GM19468 (cell line): Measurements from ENCODE around the gene UGT1A4.

Experiments used
- ATAC-seq: cut with Tn5 transposase; IDR thresholded peaks from one replicate; pipeline ENCODE4 v1.9.1; 2021; ENCODE audit warnings: mild to moderate bottlenecking, moderate library complexity, moderate number of reproducible peaks; ENCODE audit not compliant: unreplicated experiment; ENCODE audit errors: extremely low read depth

The UGT1A4 gene

DNA sequence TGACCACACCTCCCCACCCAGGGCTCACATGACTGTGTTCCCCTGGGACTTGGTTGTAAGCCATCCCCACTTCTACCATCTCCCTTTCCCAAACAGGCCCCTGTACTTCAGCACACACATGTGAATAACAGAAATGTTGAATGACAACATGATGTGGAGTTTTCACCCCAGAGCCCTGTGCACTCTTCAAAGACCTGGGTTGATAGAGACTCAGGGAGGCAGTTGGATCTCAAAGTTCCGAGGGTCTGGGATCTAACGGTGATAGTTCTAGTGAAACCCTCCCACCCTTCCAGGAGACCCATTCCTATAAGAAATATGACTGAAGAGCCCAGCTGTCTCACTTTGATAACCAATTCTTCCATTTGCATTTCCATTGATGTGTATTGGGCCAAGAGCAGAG, 59.5 kb downstream of the UGT1A4 start, which contains the start of gene MROH2A:
Gene MROH2A (plus strand): TSS at position 301 of the 400 bp plus-strand sequence. CDS start 1,029 bp downstream, outside the sequence.
- no peak for ATAC-seq

GRCh38 chr2:233779722-233780121, 61.2 kb downstream of the UGT1A4 start:
- no peak for ATAC-seq

- no peak for ATAC-seq
Observed at GRCh38 chr2:233780771-233781170, 62.2 kb downstream of the UGT1A4 start.

DNA sequence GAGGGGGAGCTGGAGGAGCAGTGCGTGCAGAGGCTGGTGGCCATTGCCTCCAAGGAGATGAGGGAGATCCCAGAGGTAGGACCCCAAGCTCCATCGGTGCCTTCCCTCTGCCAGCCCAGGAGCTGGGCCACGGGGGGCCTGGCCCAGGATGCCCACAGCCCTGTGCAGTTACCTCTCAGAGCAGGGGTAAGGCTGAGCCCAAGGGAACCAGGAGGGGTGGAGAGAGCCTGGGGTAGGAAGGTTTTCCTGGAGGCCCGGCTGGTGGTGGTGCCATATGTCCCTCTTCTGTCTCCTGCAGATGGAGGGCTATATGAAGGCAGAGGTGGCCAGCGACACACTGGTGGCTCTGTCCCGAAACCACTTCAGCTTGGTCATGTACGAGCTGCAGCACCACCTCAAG, 71.0 kb downstream of the UGT1A4 start:
- no peak for ATAC-seq

DNA sequence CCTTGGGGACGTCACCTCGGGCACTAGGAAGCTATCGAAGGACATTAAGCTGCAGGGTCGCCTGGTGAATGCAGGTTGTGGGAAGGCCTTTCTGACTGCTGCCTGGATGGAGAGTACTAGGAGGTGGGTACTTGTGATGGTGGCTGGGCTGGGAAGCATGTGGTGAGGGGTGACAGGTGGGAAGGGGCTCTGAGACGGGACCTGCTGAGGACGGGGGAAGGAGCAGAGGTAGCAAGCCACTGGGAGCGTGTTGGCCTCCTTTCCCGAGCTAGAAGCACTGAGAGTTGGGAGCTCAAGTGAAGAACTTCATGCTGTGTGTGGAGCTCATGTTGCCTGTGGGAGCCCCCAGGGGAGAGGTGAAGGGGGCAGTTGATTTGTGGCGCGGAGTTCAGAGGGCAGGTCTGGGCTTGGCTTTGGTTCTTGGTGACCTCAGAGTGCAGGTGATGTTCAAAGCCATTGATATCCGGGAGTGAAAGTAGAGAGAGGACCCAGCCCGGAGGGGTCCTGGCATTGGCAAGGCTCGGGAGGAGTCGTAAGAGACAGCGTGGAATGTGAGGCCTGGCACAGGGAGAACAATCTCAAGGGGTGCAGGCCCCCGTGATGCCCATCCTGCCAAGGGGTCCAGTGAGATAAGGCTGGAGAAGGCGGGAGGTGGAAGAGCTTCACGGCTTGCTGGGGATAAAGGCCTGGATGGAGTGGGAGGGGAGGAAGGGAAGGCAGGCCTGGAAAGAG, 72.8 kb downstream of the UGT1A4 start:
- no peak for ATAC-seq

DNA sequence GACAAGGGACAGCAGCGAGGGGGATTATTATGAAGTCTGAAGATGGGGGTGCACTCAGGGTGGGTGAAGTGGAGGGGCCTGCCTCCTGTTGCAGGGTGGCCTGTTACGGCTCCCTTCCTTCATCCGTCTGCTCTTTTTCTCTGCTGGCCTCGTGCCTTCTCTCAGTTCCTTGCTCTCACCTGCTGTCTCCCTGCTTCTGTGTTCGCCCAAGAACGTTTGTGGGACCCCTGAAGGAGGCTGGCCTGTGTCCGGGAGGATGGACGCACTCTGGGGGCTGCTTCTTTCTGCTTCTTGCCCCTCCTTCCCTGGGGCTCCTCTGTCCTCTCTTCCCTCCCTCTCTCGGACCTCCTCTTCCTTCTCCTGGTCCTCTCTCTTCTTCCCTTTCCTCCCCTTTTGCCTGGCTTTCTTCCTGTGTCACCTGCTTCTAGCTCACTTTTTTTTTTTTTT, 73.4 kb downstream of the UGT1A4 start:
- ATAC-seq, result no peak

DNA sequence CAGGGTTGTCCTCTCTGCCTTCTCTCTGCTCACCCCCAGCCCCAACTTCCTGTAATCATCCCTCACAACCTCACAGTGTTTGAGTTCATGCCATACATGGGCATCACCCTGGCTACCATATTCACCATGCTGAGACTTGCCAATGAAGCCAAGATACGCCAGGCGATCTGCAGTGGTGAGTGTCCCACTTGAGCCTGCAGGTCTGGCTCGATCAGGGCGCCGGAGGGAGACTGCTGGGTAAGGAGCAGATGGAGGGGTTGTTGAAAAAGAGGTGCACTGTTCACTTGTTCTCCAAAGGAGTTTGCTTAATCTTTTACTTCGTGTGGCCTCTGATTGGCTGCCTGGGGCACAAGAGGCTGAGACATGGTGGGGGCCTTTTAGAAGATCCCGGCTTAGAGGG, 74.2 kb downstream of the UGT1A4 start:
- no peak for ATAC-seq

DNA sequence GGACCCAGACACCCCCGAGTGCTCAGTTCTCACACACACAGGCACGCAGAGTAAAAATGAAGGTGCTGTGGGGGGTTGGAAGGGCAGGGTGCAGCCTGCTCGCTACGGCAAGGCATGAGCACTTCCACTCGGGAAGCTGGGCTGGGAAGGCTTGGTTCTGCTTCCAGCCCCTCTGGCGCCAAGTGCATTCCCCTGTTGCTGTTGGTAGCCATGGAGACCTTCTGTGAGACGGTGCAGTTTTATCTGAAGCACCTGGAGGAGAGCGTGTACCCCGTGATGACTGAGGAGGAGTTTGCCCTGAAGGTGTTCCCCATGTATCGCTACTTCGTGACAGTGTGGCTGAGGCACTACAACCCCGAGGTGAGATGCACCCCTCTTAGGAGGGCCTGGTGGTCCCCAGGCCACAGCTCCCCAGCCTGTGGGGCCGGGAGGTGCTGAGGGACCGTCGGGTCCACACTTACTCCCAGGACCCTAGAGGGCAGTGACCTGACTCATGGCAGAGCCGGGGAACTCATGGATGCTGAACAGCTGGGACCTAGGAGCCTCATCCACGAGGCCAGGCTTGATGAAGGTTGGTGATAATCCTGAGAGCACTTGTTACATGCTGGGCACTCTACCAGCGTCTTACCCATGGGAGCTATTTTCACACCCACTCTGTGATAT, 75.1 kb downstream of the UGT1A4 start:
- ATAC-seq, result no peak

GRCh38 chr2:233794128-233794658, 75.7 kb downstream of the UGT1A4 start:
- ATAC-seq, result no peak

- ATAC-seq, result no peak
Observed at GRCh38 chr2:233795735-233796171, 77.2 kb downstream of the UGT1A4 start.

GRCh38 chr2:233796254-233796653, 77.7 kb downstream of the UGT1A4 start:
- no peak for ATAC-seq

GRCh38 chr2:233798335-233799086, 80.0 kb downstream of the UGT1A4 start:
- ATAC-seq, result no peak

DNA sequence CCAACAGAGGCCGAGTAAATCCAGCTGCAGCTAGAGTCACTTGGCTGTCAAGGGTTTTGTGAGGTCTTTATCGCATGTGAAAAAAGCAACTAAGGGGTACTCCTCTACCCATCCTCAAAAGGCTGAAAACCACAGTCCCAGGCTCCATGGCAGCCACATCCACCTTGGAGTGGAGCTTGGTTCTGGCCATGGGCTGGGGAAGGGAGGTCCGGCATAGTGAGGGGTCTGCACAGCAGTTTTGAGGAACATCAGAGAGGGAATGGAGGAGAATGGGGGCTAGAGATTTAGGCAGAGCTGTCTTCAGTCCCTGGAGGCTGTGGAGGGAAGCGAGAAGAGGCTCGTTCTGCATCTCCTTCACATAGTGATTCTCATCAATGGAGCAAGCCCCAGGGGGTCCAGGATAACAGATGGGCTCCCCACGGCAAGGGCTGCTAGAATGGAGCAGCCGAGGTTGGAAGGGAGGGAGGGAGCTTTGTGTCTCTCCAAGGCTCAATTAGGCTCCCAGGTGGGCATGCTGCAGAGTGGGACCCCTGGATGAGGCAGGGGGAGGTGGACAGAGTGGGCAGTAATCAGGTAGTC, 80.6 kb downstream of the UGT1A4 start:
- no peak for ATAC-seq

- ATAC-seq, result no peak
Observed at GRCh38 chr2:233799716-233800115, 81.2 kb downstream of the UGT1A4 start.

GRCh38 chr2:233800208-233800607, 81.7 kb downstream of the UGT1A4 start:
- no peak for ATAC-seq

DNA sequence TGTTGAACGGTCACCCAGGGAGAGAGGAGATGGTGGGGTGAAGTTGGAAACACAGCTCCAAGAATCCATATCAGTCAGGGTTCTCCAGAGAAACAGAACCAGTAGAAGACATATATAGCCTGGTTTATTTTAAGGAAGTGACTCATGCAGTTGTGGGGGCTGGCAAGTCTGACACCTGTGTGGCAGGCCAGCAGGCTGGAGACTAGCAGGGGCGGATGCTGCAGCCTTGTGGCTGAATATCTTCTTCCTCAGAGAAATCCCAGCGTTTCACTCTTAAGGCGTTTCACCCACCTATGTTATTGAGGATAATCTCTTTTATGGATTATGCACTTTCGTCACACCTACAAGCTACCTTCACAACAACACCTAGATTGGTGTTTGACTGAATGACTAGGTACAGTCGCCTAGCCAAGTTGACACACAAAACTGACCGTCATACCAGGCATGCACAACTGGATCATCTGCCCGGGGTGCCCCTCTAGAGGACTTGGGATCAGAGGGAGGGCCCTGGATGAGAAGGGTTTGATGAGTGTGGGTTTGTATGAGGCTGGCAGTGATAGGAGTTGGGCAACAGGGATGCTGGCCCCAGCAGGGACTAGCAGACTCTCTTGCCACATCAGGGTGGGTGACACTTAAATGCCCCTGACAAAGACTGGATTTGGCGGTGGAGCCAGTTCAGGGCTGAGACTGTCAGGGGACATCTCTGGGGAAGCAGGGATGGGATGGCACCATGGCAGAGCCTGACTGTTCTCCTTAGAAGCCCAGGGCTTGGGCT, 83.0 kb downstream of the UGT1A4 start:
- no peak for ATAC-seq

DNA sequence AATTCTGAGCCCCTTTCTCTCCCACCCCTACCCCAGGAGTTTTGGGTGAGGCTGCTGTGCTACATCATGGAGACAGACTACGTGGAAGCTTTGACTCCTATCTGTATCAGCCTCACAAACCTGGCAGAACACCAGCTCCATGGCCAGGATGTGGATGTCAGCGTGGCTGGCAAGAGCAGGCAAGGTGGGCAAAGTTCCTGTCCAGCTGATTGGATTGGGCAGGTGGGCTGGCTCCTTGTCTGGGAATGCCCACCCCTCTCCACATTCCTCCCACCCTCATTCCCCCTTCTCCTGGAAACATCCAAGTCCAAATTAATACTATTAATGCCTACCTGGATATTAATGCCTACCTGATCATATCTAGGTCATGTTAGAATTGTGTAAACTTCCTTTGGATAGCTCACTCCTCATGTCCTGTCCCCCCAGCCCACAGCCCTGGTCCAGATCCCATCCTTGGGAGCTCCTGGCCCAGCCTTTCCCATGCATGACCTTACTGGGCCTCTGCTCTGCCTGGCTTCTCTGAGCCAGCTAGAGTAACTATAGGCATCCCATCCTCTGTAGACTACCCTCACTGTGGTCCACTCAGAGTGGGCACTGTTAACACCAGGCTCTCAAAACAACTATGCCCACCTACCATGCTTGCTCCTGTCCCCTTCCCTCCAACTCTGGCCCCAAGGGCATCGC, 83.7 kb downstream of the UGT1A4 start:
- no peak for ATAC-seq

DNA sequence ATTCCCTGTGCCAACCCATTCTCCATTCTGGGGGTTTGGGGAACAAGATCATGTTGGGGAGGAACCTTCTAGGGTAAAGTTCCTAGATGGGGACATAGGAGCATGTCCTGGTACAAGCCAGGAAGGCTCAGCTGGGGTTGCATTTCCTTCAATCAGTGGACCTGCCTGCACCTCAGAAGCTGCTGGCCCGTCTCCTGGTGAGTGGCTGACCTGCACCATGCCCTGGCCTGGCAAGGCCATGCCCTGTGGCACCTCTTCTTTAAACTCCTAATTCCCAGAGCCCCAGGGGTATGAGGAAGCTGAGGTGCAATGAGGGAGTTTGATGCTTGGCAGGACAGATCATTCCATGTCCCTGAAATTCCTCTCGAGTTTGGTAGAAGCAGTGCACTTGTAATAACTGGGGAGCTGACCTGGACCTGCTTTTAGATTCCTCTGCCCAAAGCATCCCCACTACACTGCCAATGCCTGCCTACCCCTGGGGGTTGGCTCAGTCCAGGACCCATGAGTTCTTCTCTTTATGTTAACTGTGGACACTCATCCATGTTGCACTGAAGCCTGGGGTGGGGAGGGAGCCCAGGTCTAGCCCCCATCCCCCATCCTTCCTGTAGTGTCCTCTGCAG, 84.9 kb downstream of the UGT1A4 start:
- ATAC-seq, result no peak

GRCh38 chr2:233803994-233804393, 85.5 kb downstream of the UGT1A4 start:
- no peak for ATAC-seq
